ENCODE data around the gene RASAL2.
A peak's percentile ranks its signal among the peaks of the same experiment; 100 is the strongest.
"Not testable (repeated sequence)": the region's sequence is repeated elsewhere in the genome, so short reads cannot be mapped to it uniquely, and the experiment has no call there.

Gene RASAL2

GRCh38 chr1:178301141-178301540 lies 207.2 kb downstream of the RASAL2 start:
- DNase-seq: no peak

- DNase-seq: no peak
These were observed 213.4 kb downstream of the RASAL2 start for GRCh38 chr1:178307264-178307663.

GRCh38 chr1:178308438-178308837 lies 214.5 kb downstream of the RASAL2 start:
- no peak for DNase-seq

GRCh38 chr1:178310685-178311105 lies 216.8 kb downstream of the RASAL2 start:
- no peak for DNase-seq

- DNase-seq: no peak
These were observed 217.3 kb downstream of the RASAL2 start for GRCh38 chr1:178311164-178311563.

GRCh38 chr1:178320280-178320982 lies 226.5 kb downstream of the RASAL2 start:
- not testable (repeated sequence) for DNase-seq

GRCh38 chr1:178323067-178323466 lies 229.2 kb downstream of the RASAL2 start:
- no peak for DNase-seq

- no peak for DNase-seq
These were observed 230.1 kb downstream of the RASAL2 start for GRCh38 chr1:178324003-178324402.

- DNase-seq: no peak
These were observed 234.8 kb downstream of the RASAL2 start for GRCh38 chr1:178328728-178329127.

- DNase-seq: no peak
These were observed 236.2 kb downstream of the RASAL2 start for GRCh38 chr1:178330153-178330552.

- no peak for DNase-seq
These were observed 237.1 kb downstream of the RASAL2 start for GRCh38 chr1:178330848-178331497.

- no peak for DNase-seq
These were observed 241.5 kb downstream of the RASAL2 start for GRCh38 chr1:178335426-178335825.

- no peak for DNase-seq
These were observed 243.3 kb downstream of the RASAL2 start for GRCh38 chr1:178337091-178337706.

- DNase-seq: no peak
These were observed 245.9 kb downstream of the RASAL2 start for GRCh38 chr1:178339834-178340233.

- peak; percentile 78 for DNase-seq
These were observed 247.5 kb downstream of the RASAL2 start for GRCh38 chr1:178341261-178341956.

- DNase-seq: no peak
These were observed 248.8 kb downstream of the RASAL2 start for GRCh38 chr1:178342745-178343144.

GRCh38 chr1:178344513-178345091 lies 250.7 kb downstream of the RASAL2 start:
- DNase-seq: peak; percentile 18

- DNase-seq: no peak
These were observed 251.3 kb downstream of the RASAL2 start for GRCh38 chr1:178345238-178345637.

- no peak for DNase-seq
These were observed 251.9 kb downstream of the RASAL2 start for GRCh38 chr1:178345807-178346206.

- no peak for DNase-seq
These were observed 255.9 kb downstream of the RASAL2 start for GRCh38 chr1:178349801-178350200.

- not testable (repeated sequence) for DNase-seq
These were observed 258.0 kb downstream of the RASAL2 start for GRCh38 chr1:178351911-178352310.

- no peak for DNase-seq
These were observed 259.0 kb downstream of the RASAL2 start for GRCh38 chr1:178352790-178353416.

GRCh38 chr1:178353524-178353923 lies 259.6 kb downstream of the RASAL2 start:
- DNase-seq: no peak

Data from GOT3 (cell line).